Left lung (tissue), 10 donors: ENCODE data around the gene PLXNB2. TPM values are rescaled to one million over a fixed set of nuclear protein-coding genes. Genes with fewer than 3 reads are reported as not detected.

Source experiments
- ATAC-seq: fragments of 200-7000 bp; cut with Tn5 transposase; one replicate; pipeline ENCODE4 v1.9.1; 2020; ENCODE audit warnings: moderate library complexity
- DNase-seq, 4 donors: peaks; one replicate each; pipeline ENCODE4 v3.0.0-alpha.2; 2013 to 2020
- H3K27ac ChIP-seq, 2 donors: fragments of 200-600 bp; sonication (generic) in 1 of 2; one replicate each; pipeline versions ENCODE4 v1.5.0 to v1.8.0; 2020 to 2021
- H3K27me3 ChIP-seq, 2 donors: fragments of 200-600 bp; sonication (generic) in 1 of 2; one replicate each; pipeline versions ENCODE4 v1.5.0 to v1.8.0; 2020 to 2021
- H3K36me3 ChIP-seq, 2 donors: fragments of 200-600 bp; sonication (generic) in 1 of 2; one replicate each; pipeline versions ENCODE4 v1.5.0 to v1.8.0; 2020 to 2021
- H3K4me1 ChIP-seq, 2 donors: fragments of 200-600 bp; one replicate each; pipeline ENCODE4 v1.8.0; 2021
- H3K4me3 ChIP-seq, 2 donors: fragments of 200-600 bp; sonication (generic) in 1 of 2; one replicate each; pipeline versions ENCODE4 v1.5.0 to v1.8.0; 2020 to 2021; ENCODE audit warnings: mild to moderate bottlenecking in 1 of 2
- H3K9me3 ChIP-seq, 2 donors: fragments of 200-600 bp; sonication (generic) in 1 of 2; one replicate each; pipeline versions ENCODE4 v1.5.0 to v1.8.0; 2020 to 2021
- CTCF ChIP-seq, 2 donors: fragments of 200-600 bp; sonication (generic) in 1 of 2; IDR thresholded peaks; one replicate each; pipeline versions ENCODE4 v1.5.0 to v1.8.0; 2021; ENCODE audit warnings: antibody characterized with exemption in 2 of 2
- intact Hi-C, 2 donors: fragments of 100-400 bp; cut with DNase I; formaldehyde crosslinking; loops; one replicate each; pipeline versions ENCODE4 v1.11.2 to v1.14.2; 2022
- polyA plus RNA-seq, 6 donors: library from polyadenylated mRNA; unstranded; fragments of 120-200 nt; gene quantifications; one replicate each; pipeline ENCODE4 v1.2.1, GENCODE V29; 2013; ENCODE audit not compliant: insufficient read length in 6 of 6
- total RNA-seq, 2 donors: library from RNA; stranded (reverse); fragmentation: NEBNext Ultra II Directional; extraction: Animal tissue kit (Norgen Biotek cat#: 25700); gene quantifications; one replicate each; pipeline ENCODE4 v1.2.1, GENCODE V29; 2021
- donor health status: DM: no; HTN: yes; CAD: no.
- donor health status: DM: no; HTN: no; CAD: no.

PLXNB2 gene
- total and polyA plus RNA-seq, 8 donors, result 116 to 391 (median 145) TPM

DNA sequence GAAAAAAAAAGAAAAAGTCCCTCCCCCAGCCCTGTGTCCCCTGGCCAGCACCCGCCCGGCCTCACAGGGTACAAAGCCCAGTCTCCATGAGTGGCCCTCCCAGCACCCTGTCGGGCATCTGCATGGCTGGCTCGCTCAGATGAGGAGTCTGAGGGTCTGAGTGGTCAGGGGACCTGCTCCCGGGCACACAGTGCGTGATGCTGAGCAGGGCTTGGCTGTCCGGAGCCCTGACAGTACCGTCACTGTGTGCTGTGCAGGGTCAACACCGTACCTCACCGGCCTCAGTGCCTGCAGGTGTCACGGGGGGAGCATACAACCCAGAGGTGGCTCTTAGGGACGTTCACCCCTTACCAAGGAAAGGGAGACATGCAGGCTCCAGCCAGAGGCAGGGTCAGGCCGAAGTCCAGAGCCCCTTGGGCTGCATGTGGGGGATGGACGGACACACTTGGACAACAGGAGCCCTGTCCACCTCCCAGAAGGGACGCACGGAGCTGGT lies 3.6 kb upstream of the PLXNB2 start:
- DNase-seq, result peak in 1 of 4 donors; percentile 28
- intact Hi-C loops, result no loop called here
- no peak for TF ChIP-seq CTCF (IDR thresholded peaks at IDR 0.05)
- ATAC-seq, result no peak
- Histone ChIP-seq H3K4me1 (peaks cover 21 to 39% of the 10 kb centered on the region in 2 donors), H3K4me3 (no peak overlapping the region), H3K36me3 (no peaks in the 10 kb centered on the region), H3K9me3 (no peaks in the 10 kb centered on the region), H3K27me3 (peaks cover 0 to 20% of the 10 kb centered on the region in 2 donors), H3K27ac (no peak overlapping the region)

DNA sequence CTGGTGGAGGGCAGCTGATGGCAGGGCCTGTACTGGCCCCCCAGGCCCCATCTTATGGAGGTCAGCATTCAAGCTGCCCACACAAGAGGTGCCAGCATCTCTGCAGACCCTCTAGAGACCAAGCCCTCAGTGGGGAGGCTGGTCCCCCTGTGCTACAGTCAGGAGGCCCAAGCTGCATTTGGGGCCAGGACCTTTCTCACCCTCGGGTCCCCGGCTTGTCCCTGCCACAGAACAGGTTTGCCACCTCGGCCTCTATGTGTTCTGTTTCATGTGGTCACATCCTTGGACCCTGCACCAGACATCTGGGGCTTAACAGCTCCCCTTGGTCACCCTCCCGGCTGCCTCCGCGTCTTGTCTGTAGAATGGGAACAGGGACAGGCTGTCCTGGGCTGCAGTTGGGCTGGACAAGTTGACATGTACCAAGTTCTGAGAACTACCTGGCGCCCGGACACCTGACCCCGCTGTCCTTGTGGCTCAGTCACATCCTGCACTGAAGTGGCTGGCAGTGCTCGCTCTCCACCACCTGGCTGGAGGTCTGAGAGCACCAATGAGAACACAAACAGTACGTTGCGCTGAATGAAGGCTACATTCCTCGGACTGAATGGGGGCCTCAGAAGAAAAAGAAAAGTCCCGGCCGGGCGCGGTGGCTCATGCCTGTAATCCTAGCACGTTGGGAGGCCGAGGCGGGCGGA lies 2.7 kb upstream of the PLXNB2 start:
- Histone ChIP-seq H3K9me3 (no peaks in the 10 kb centered on the region), H3K4me3 (no peak overlapping the region), H3K36me3 (no peaks in the 10 kb centered on the region), H3K27ac (peak overlapping the region; percentile 46 to 80), H3K4me1 (peaks cover 29 to 46% of the 10 kb centered on the region in 2 donors), H3K27me3 (peaks cover 0 to 26% of the 10 kb centered on the region in 2 donors)
- intact Hi-C loops, result no loop called here
- peak; percentile 51 for ATAC-seq
- no peak for TF ChIP-seq CTCF (IDR thresholded peaks at IDR 0.05)
- peak in 2 of 4 donors; percentile 64 to 82 for DNase-seq

- no peak for ATAC-seq
- no peaks in the 10 kb centered on the region for H3K9me3 ChIP-seq
- peak in 1 of 4 donors; percentile 26 for DNase-seq
- peaks cover 35 to 46% of the 10 kb centered on the region in 2 donors for H3K4me1 ChIP-seq
- TF ChIP-seq CTCF (IDR thresholded peaks at IDR 0.05), result no peak
- intact Hi-C loops, result no loop called here
- no peak overlapping the region for H3K4me3 ChIP-seq
- peak overlapping the region; percentile 80 to 81 for H3K27ac ChIP-seq
- H3K27me3 ChIP-seq, result peaks cover 0 to 26% of the 10 kb centered on the region in 2 donors
- no peaks in the 10 kb centered on the region for H3K36me3 ChIP-seq
Measured at GRCh38 chr22:50309601-50309991, 2.1 kb upstream of the PLXNB2 start.

- peak overlapping the region; percentile 80 to 81 for H3K27ac ChIP-seq
- no peak overlapping the region for H3K4me3 ChIP-seq
- intact Hi-C loops, result no loop called here
- H3K36me3 ChIP-seq, result no peaks in the 10 kb centered on the region
- H3K27me3 ChIP-seq, result peaks cover 0 to 26% of the 10 kb centered on the region in 2 donors
- ATAC-seq (no peak), DNase-seq (no peak)
- peaks cover 36 to 46% of the 10 kb centered on the region in 2 donors for H3K4me1 ChIP-seq
- TF ChIP-seq CTCF (IDR thresholded peaks at IDR 0.05), result no peak
- H3K9me3 ChIP-seq, result no peaks in the 10 kb centered on the region
Measured at GRCh38 chr22:50308986-50309600, 1.6 kb upstream of the PLXNB2 start.

- Histone ChIP-seq H3K4me3 (no peak overlapping the region), H3K27ac (peak overlapping the region; percentile 80 to 81), H3K9me3 (no peaks in the 10 kb centered on the region), H3K36me3 (no peaks in the 10 kb centered on the region), H3K4me1 (peaks cover 39 to 46% of the 10 kb centered on the region in 2 donors), H3K27me3 (peaks cover 0 to 26% of the 10 kb centered on the region in 2 donors)
- ATAC-seq (peak; percentile 6), DNase-seq (peak in 2 of 4 donors; percentile 64 to 88)
- TF ChIP-seq CTCF (IDR thresholded peaks at IDR 0.05), result no peak
- intact Hi-C loops, result no loop called here
Measured at GRCh38 chr22:50308597-50308935, 1.1 kb upstream of the PLXNB2 start.
